Keratinocyte (primary cell): Measurements from ENCODE around the gene BMP7.

Source experiments
- CTCF ChIP-seq, 3 experiments: IDR thresholded peaks in 1 of 3; conservative IDR thresholded peaks in 1 of 3; optimal IDR thresholded peaks in 1 of 3; 2 replicates in 2 of 3; 3 replicates in 1 of 3; pipeline versions ENCODE3 to v1.5.1; 2011; ENCODE audit warnings: low read length in 3 of 3, mild to moderate bottlenecking in 3 of 3, moderate library complexity in 2 of 3, control low read depth in 1 of 3, inconsistent platforms in 1 of 3; ENCODE audit not compliant: insufficient read depth in 2 of 3; ENCODE audit errors: extremely low read depth in 1 of 3
- EZH2 ChIP-seq: IDR thresholded peaks from one replicate; pipeline ENCODE4 v1.6.1; 2012; ENCODE audit warnings: inconsistent platforms, mild to moderate bottlenecking, low read length, moderate library complexity

GRCh38 chr20:57268399-57269076 is 2.1 kb upstream of the BMP7 start:
- TF ChIP-seq CTCF (optimal IDR thresholded peaks at IDR 0.05 in 1 of 3, IDR thresholded peaks at IDR 0.05 in 1 of 3, conservative IDR thresholded peaks at IDR 0.05 in 1 of 3; ENCODE audit: extremely low read depth in 1 of 3, insufficient read depth in 2 of 3, low read length in 3 of 3) (no peak), EZH2 (no peak)
